Nephron (organoid): ENCODE measurements around the gene GMDS.
A peak's percentile ranks its signal among the peaks of the same experiment; 100 is the strongest.

ENCODE experiments used
- H3K27ac Mint-ChIP-seq, 3 experiments: 2 replicates each; pipeline ENCODE4 v1.8.0; 2020; ENCODE audit warnings: mixed read lengths in 3 of 3, mild to moderate bottlenecking in 2 of 3, moderate library complexity in 1 of 3
- H3K27me3 Mint-ChIP-seq: 2 replicates; pipeline ENCODE4 v1.8.0; 2021; ENCODE audit warnings: low read depth, mild to moderate bottlenecking, moderate library complexity, mixed read lengths
- H3K36me3 Mint-ChIP-seq: 2 replicates; pipeline ENCODE4 v1.8.0; 2020; ENCODE audit warnings: low read depth, mixed read lengths
- H3K4me1 Mint-ChIP-seq: 2 replicates; pipeline ENCODE4 v1.8.0; 2020; ENCODE audit warnings: mixed read lengths
- H3K4me3 Mint-ChIP-seq, 3 experiments: 2 replicates each; pipeline ENCODE4 v1.8.0; 2020; ENCODE audit warnings: mild to moderate bottlenecking in 3 of 3, mixed read lengths in 3 of 3, moderate library complexity in 2 of 3
- H3K9me3 Mint-ChIP-seq: 2 replicates; pipeline ENCODE4 v1.8.0; 2020; ENCODE audit warnings: mixed read lengths
- CTCF ChIP-seq, 3 experiments: fragments of 200-600 bp; sonication (generic); IDR thresholded peaks; one replicate each; pipeline ENCODE4 v1.5.0; 2021; ENCODE audit warnings: antibody characterized with exemption in 3 of 3; ENCODE audit not compliant: unreplicated experiment in 3 of 3

Gene GMDS

GRCh38 chr6:1625794-1626435 is 619.5 kb downstream of the GMDS start:
- no peak for TF ChIP-seq CTCF (IDR thresholded peaks at IDR 0.05; ENCODE audit: unreplicated experiment in 3 of 3)

GRCh38 chr6:1624851-1625781 is 620.3 kb downstream of the GMDS start:
- H3K4me1 Mint-ChIP-seq, result peaks cover 47% of the 10 kb centered on the region
- peak overlapping the region; percentile 44 to 83 (median 68) for H3K27ac Mint-ChIP-seq

More at GRCh38 chr6:1625794-1626435, 619.5 kb downstream of the GMDS start:
- Mint-ChIP-seq H3K4me1 (peaks cover 53% of the 10 kb centered on the region), H3K27ac (peak overlapping the region; percentile 44 to 83 (median 72)), H3K9me3 (no peaks in the 10 kb centered on the region), H3K4me3 (peak overlapping the region; percentile 81 to 90 (median 87)), H3K27me3 (peaks cover 94% of the 10 kb centered on the region), H3K36me3 (no peaks in the 10 kb centered on the region)

GRCh38 chr6:1624058-1624850 is 621.2 kb downstream of the GMDS start:
- H3K27me3 Mint-ChIP-seq, result peaks cover 87% of the 10 kb centered on the region
- H3K9me3 Mint-ChIP-seq, result no peaks in the 10 kb centered on the region
- peaks cover 47% of the 10 kb centered on the region for H3K4me1 Mint-ChIP-seq
- H3K36me3 Mint-ChIP-seq, result no peaks in the 10 kb centered on the region
- H3K4me3 Mint-ChIP-seq, result peak overlapping the region; percentile 81 to 90 (median 87)
- TF ChIP-seq CTCF (IDR thresholded peaks at IDR 0.05; ENCODE audit: unreplicated experiment in 3 of 3), result no peak
- H3K27ac Mint-ChIP-seq, result peak overlapping the region in 2 of 3 experiments; percentile 71 to 90

More at GRCh38 chr6:1624851-1625781, 620.3 kb downstream of the GMDS start:
- no peaks in the 10 kb centered on the region for H3K36me3 Mint-ChIP-seq
- H3K4me3 Mint-ChIP-seq, result peak overlapping the region; percentile 81 to 90 (median 87)
- H3K27me3 Mint-ChIP-seq, result peaks cover 90% of the 10 kb centered on the region
- no peaks in the 10 kb centered on the region for H3K9me3 Mint-ChIP-seq
- no peak for TF ChIP-seq CTCF (IDR thresholded peaks at IDR 0.05; ENCODE audit: unreplicated experiment in 3 of 3)

GRCh38 chr6:1623769-1624057 is 621.7 kb downstream of the GMDS start:
- Mint-ChIP-seq H3K27ac (peak overlapping the region; percentile 71 to 95 (median 90)), H3K36me3 (no peaks in the 10 kb centered on the region), H3K4me3 (peak overlapping the region; percentile 81 to 89 (median 82)), H3K27me3 (peaks cover 87% of the 10 kb centered on the region), H3K9me3 (no peaks in the 10 kb centered on the region), H3K4me1 (peaks cover 47% of the 10 kb centered on the region)
- no peak for TF ChIP-seq CTCF (IDR thresholded peaks at IDR 0.05; ENCODE audit: unreplicated experiment in 3 of 3)

- peaks cover 48% of the 10 kb centered on the region for H3K4me1 Mint-ChIP-seq
- no peaks in the 10 kb centered on the region for H3K9me3 Mint-ChIP-seq
- peak overlapping the region; percentile 81 to 89 (median 82) for H3K4me3 Mint-ChIP-seq
- no peak for TF ChIP-seq CTCF (IDR thresholded peaks at IDR 0.05; ENCODE audit: unreplicated experiment in 3 of 3)
- no peaks in the 10 kb centered on the region for H3K36me3 Mint-ChIP-seq
- peak overlapping the region; percentile 71 to 95 (median 90) for H3K27ac Mint-ChIP-seq
- peaks cover 87% of the 10 kb centered on the region for H3K27me3 Mint-ChIP-seq
These were observed 622.3 kb downstream of the GMDS start for GRCh38 chr6:1622851-1623768.
